MG63 (cell line): ENCODE results near the gene NTM. TPM values are rescaled to one million over a fixed set of nuclear protein-coding genes. Genes with fewer than 3 reads are reported as not detected.
"Not testable (repeated sequence)": the region's sequence is repeated elsewhere in the genome, so short reads cannot be mapped to it uniquely, and the experiment has no call there.

ENCODE experiments used
- DNase-seq: peaks from one replicate; pipeline ENCODE4 v3.0.0-alpha.2; 2020
- H3K27me3 ChIP-seq: fragments of 250-450 bp; sonication (Bioruptor Pico); 2 replicates; pipeline ENCODE4 v1.5.1; 2020; ENCODE audit warnings: mild to moderate bottlenecking, moderate library complexity
- H3K36me3 ChIP-seq: fragments of 250-450 bp; sonication (Bioruptor Pico); 2 replicates; pipeline ENCODE4 v1.5.1; 2020; ENCODE audit warnings: mild to moderate bottlenecking, moderate library complexity
- H3K4me3 ChIP-seq: fragments of 250-450 bp; sonication (Bioruptor Pico); 2 replicates; pipeline ENCODE4 v1.5.1; 2020; ENCODE audit warnings: mild to moderate bottlenecking, moderate library complexity
- H3K9me3 ChIP-seq: fragments of 250-450 bp; sonication (Bioruptor Pico); 2 replicates; pipeline ENCODE4 v1.5.1; 2020; ENCODE audit warnings: mild to moderate bottlenecking, moderate library complexity
- total RNA-seq: library from RNA; depleted of rRNA; stranded (reverse); fragments of >200 nt; shearing (Covaris generic); gene quantifications from 2 replicates; pipeline ENCODE4 v1.2.3, GENCODE V29; 2014; ENCODE audit warnings: low replicate concordance

The NTM gene
- total RNA-seq, 1 experiment from 2014 or later, result 4.0 TPM

GRCh38 chr11:131680448-131680847 is 310.0 kb downstream of the NTM start:
- H3K9me3 ChIP-seq, H3K27me3 ChIP-seq, DNase-seq, H3K36me3 ChIP-seq, H3K4me3 ChIP-seq: not testable (repeated sequence)

GRCh38 chr11:131681920-131682319 is 311.5 kb downstream of the NTM start:
- no peak for DNase-seq
- Histone ChIP-seq H3K4me3 (no peak overlapping the region), H3K27me3 (0 out of 2 replicates have a peak, but pooled peaks cover 2% of the 10 kb centered on the region), H3K36me3 (no peaks in the 10 kb centered on the region), H3K9me3 (no peaks in the 10 kb centered on the region)

DNA sequence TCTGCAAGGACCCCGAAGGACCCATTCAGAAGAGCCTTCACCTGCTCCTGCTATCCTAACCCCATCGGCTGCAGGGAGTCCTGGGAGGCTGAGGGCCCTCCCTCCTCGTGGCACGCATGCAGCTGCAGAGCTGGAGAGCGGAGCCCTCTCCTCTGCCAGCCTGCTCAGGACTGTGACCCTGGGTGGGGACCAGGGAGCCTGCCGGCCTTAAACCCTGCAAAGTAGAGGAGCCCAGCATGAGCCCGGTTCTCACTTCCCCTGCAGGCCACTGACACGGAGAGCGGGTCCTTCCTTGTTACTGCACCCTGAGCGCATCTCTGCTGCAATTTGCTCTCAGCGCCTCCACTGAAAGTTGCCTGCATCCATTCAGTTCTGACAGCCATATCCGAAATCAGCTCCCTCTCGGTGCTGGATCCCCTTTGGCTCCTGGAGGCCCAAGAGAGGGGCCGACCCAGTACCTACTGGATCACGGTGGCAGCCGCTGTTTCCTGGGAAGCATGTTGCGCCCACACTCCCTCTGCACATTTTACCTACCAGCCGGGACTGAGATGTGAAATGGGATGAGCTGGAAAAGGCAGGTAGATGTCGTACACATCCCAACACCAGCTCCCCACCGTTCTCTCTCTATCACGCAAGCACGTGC is 312.1 kb downstream of the NTM start:
- DNase-seq, result no peak
- H3K9me3 ChIP-seq, result no peaks in the 10 kb centered on the region
- no peaks in the 10 kb centered on the region for H3K36me3 ChIP-seq
- H3K27me3 ChIP-seq, result 0 out of 2 replicates have a peak, but pooled peaks cover 2% of the 10 kb centered on the region
- H3K4me3 ChIP-seq, result no peak overlapping the region

- 0 out of 2 replicates have a peak, but pooled peaks cover 2% of the 10 kb centered on the region for H3K27me3 ChIP-seq
- no peak overlapping the region for H3K4me3 ChIP-seq
- no peaks in the 10 kb centered on the region for H3K9me3 ChIP-seq
These were observed 312.7 kb downstream of the NTM start for GRCh38 chr11:131683131-131683530.

DNA sequence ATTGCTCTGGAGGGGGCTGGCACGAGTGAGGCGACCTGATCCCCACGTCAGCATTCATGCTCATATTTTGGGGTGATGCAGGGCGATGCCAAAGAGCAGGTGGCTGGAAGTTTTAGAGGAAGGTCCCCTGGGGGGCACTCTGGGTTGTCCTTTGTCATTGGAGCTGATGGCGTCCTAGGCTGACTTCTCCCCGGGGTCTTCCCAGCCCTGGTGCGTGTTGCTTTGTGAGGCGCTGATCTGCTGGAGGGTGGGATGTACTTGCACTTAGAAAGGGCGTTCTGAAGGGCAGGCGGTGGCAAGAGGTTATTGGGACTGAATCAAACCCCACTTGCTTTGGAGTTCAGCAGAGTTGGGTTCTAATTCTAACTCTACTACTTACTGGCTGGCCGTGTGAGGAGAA is 313.3 kb downstream of the NTM start:
- Histone ChIP-seq H3K27me3 (0 out of 2 replicates have a peak, but pooled peaks cover 2% of the 10 kb centered on the region), H3K9me3 (no peaks in the 10 kb centered on the region), H3K4me3 (no peak overlapping the region), H3K36me3 (no peaks in the 10 kb centered on the region)
- DNase-seq, result no peak

More at GRCh38 chr11:131683131-131683530, 312.7 kb downstream of the NTM start:
- no peaks in the 10 kb centered on the region for H3K36me3 ChIP-seq
- DNase-seq, result no peak

DNA sequence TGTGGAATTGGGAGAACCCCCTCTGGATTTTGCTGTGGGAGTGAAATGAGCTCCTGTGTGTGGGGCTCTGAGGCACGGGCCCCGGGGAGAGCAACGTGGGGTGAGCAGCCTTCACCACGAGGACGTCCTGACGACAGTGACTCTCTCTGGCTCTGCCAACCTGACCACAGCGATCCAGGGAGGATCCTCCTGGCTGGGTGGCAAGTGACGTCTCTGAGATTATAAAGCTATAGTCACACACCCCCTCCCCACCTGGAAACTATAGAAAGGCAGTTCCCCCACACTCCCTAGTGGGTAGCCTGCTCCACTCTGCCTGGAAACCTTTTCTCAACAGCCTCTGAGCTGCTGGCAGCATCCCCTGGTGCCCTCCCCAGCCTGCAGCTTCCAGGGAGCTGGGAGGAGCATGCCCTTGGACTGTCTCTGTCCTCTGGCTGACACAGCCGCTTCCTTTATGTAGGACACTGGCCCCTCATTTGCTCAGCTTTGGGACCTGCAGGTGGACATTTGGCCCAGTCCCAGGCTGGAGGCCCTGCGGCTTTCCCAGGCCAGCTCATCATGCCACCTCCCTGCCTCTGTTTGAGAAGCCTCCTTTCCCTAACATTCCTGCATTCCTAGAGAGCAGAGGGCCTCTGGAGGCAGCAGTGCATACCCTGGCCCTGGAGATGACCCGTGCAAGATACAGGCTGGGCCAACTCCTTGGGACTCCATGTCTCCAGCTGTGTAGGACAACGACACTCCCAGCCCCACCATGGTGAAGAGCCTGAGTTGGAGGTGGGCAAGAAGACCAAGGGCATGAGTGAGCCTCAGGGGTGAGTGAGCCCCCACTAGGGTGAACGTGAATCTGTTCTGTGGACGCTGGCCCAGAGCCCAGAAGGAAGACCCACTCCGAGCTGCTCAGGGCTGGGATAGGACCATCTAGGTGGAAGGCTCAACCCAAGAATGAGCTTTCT is 314.0 kb downstream of the NTM start:
- H3K9me3 ChIP-seq, result no peaks in the 10 kb centered on the region
- DNase-seq, result no peak
- H3K27me3 ChIP-seq, result 0 out of 2 replicates have a peak, but pooled peaks cover 2% of the 10 kb centered on the region
- no peak overlapping the region for H3K4me3 ChIP-seq
- H3K36me3 ChIP-seq, result no peaks in the 10 kb centered on the region

GRCh38 chr11:131685206-131685605 is 314.8 kb downstream of the NTM start:
- no peaks in the 10 kb centered on the region for H3K36me3 ChIP-seq
- H3K9me3 ChIP-seq, result no peaks in the 10 kb centered on the region
- no peak for DNase-seq
- H3K4me3 ChIP-seq, result no peak overlapping the region
- H3K27me3 ChIP-seq, result 0 out of 2 replicates have a peak, but pooled peaks cover 2% of the 10 kb centered on the region

DNA sequence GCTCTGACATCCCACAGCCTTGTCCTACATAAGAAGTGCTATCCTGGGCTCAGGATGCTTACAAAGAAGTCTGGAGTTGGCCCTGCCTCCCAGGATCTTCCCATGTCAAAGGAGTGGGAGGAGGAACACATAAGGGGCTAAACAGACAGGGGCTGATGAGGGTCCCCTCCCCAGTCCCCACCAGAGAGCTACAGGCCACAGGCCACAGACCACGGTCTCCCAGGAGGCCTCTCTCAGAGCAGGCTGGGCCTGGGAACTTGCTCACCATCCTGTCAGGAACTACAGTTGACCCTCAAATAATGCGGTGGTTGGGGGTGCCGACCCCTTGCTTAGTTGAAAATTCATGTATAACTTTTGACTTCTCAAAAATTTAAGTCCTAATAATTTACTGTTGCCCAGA is 315.5 kb downstream of the NTM start:
- Histone ChIP-seq H3K4me3 (no peak overlapping the region), H3K27me3 (0 out of 2 replicates have a peak, but pooled peaks cover 2% of the 10 kb centered on the region), H3K9me3 (no peaks in the 10 kb centered on the region), H3K36me3 (no peaks in the 10 kb centered on the region)
- no peak for DNase-seq

GRCh38 chr11:131686836-131687235 is 316.4 kb downstream of the NTM start:
- H3K4me3 ChIP-seq, result no peak overlapping the region
- peaks cover 4% of the 10 kb centered on the region; the same call in 1 of the 2 replicates for H3K27me3 ChIP-seq
- H3K36me3 ChIP-seq, result no peaks in the 10 kb centered on the region
- no peak for DNase-seq
- H3K9me3 ChIP-seq, result no peaks in the 10 kb centered on the region

GRCh38 chr11:131687291-131688047 is 317.1 kb downstream of the NTM start:
- Histone ChIP-seq H3K27me3 (peaks cover 6% of the 10 kb centered on the region; the same call in 1 of the 2 replicates), H3K4me3 (no peak overlapping the region), H3K9me3 (no peaks in the 10 kb centered on the region), H3K36me3 (no peaks in the 10 kb centered on the region)
- DNase-seq, result no peak

DNA sequence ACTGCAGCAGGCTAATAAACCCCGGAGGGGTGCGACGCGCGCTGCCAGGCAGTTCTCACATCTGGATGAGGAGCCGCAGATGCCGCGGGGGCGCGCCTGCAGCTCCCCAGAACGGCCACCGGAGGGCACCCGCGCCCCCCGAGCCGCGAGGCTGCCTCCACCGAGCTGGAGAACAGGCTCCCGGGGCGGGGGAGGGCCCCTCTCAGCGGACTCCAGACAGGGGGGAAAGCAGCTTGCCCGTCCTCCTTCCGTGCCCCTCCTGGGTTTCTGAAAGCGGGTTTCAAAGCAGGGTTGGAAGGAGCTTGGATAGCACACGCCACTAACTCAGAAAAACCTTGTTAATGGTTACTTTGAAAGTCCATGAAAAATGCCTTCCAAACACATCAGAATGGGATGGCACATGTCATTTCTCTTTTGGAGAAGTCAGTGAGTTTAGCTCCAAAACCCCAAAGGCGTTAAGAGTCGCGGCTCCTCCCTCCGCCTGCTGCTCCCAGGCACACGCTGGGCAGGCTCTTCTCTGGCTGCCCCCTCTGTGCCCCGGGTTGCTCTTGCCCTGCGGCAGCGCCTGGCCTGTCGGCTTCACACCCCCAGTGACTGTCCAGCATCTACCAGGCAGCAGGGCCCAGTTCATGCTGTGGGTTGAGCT is 317.8 kb downstream of the NTM start:
- peak; percentile 70 for DNase-seq
- H3K27me3 ChIP-seq, result peaks cover 4% of the 10 kb centered on the region; the same call in 1 of the 2 replicates

GRCh38 chr11:131689049-131689925 is 318.9 kb downstream of the NTM start:
- no peak for DNase-seq
- no peaks in the 10 kb centered on the region for H3K9me3 ChIP-seq
- no peaks in the 10 kb centered on the region for H3K36me3 ChIP-seq
- peaks cover 4% of the 10 kb centered on the region; the same call in 1 of the 2 replicates for H3K27me3 ChIP-seq
- H3K4me3 ChIP-seq, result no peak overlapping the region

More for the DNA sequence above, 317.8 kb downstream of the NTM start:
- no peaks in the 10 kb centered on the region for H3K36me3 ChIP-seq
- no peaks in the 10 kb centered on the region for H3K9me3 ChIP-seq
- 0 out of 2 replicates have a peak overlapping the region, but pooled peaks have one; percentile 10 for H3K4me3 ChIP-seq

GRCh38 chr11:131690362-131690761 is 319.9 kb downstream of the NTM start:
- H3K4me3 ChIP-seq, result no peak overlapping the region
- H3K27me3 ChIP-seq, result peaks cover 4% of the 10 kb centered on the region; the same call in 1 of the 2 replicates
- DNase-seq, result no peak
- no peaks in the 10 kb centered on the region for H3K9me3 ChIP-seq
- no peaks in the 10 kb centered on the region for H3K36me3 ChIP-seq

DNA sequence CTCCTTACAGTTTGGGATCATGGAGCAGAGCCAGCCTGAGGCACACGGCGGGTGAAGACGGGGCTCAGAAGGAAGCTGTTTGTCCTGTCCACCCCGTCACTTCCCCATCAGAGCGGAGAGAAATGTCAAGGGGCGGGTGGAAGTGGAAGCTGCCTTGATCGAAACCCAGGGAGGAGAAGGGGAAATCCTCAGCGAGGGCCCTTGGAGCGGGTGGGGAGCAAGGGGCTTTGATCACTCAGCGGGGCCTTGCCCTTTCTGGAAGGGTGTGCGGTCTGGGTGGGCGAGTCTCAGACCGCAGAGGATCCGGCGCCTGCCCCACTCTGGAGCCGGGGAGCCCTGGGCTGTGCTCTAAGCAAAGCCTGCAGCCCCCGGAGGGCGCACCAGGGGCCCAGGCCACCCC is 320.4 kb downstream of the NTM start:
- no peak for DNase-seq
- no peaks in the 10 kb centered on the region for H3K9me3 ChIP-seq
- H3K36me3 ChIP-seq, result no peaks in the 10 kb centered on the region
- H3K4me3 ChIP-seq, result no peak overlapping the region
- H3K27me3 ChIP-seq, result peaks cover 4% of the 10 kb centered on the region; the same call in 1 of the 2 replicates
